Gastroesophageal sphincter (tissue), 3 donors: ENCODE data around the gene FZR1.

Experiments
- POLR2AphosphoS5 ChIP-seq: sonication (generic); formaldehyde crosslinking; IDR thresholded peaks from one replicate; pipeline ENCODE4 v1.6.1; 2017; ENCODE audit warnings: antibody characterized with exemption
- TF ChIP-seq, protein P1 (sequence below), 4 experiments: fragments of 200-600 bp in 2 of 4; fragments of 450-650 bp in 2 of 4; sonication (generic) in 1 of 4; IDR thresholded peaks; one replicate each; pipeline ENCODE4 v1.5.1; 2017 to 2019; ENCODE audit warnings: antibody characterized with exemption in 4 of 4, mild to moderate bottlenecking in 2 of 4, moderate library complexity in 2 of 4

DNA sequence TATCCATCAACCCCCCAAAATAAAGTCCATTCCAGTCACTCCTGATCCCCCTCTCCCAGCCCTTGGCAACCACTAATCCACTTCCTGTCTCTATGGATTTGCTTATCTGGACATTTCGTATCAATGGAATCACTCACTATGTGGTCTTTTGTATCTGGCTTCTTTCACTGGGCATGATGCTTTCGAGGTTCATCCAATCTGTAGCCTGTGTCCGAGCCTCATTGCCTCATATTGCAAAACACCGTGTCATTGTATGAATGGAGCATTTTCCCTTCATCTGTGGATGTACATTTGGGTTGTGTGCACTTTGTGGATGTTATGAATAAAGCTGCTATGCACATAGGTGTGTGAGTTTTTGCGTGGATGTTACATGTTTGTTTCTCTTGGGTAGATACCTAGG is 1.4 kb upstream of the FZR1 start:
- TF ChIP-seq, protein P1, sequence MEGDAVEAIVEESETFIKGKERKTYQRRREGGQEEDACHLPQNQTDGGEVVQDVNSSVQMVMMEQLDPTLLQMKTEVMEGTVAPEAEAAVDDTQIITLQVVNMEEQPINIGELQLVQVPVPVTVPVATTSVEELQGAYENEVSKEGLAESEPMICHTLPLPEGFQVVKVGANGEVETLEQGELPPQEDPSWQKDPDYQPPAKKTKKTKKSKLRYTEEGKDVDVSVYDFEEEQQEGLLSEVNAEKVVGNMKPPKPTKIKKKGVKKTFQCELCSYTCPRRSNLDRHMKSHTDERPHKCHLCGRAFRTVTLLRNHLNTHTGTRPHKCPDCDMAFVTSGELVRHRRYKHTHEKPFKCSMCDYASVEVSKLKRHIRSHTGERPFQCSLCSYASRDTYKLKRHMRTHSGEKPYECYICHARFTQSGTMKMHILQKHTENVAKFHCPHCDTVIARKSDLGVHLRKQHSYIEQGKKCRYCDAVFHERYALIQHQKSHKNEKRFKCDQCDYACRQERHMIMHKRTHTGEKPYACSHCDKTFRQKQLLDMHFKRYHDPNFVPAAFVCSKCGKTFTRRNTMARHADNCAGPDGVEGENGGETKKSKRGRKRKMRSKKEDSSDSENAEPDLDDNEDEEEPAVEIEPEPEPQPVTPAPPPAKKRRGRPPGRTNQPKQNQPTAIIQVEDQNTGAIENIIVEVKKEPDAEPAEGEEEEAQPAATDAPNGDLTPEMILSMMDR (IDR thresholded peaks at IDR 0.05) = no peak
- TF ChIP-seq POLR2AphosphoS5 = no peak
